Sigmoid colon (tissue), 4 donors: ENCODE measurements around the gene RAB43.

Experiments used
- CTCF ChIP-seq, 4 experiments: fragments of 450-650 bp in 3 of 4; fragments of 200-600 bp in 1 of 4; IDR thresholded peaks; one replicate each; pipeline ENCODE4 v1.5.1; 2016 to 2019; ENCODE audit warnings: antibody characterized with exemption in 4 of 4, mild to moderate bottlenecking in 3 of 4, moderate library complexity in 2 of 4
- EP300 ChIP-seq, 4 donors: sonication (generic); formaldehyde crosslinking; IDR thresholded peaks; one replicate each; pipeline ENCODE4 v1.6.1; 2017; ENCODE audit warnings: antibody characterized with exemption in 4 of 4
- POLR2A ChIP-seq, 2 donors: fragments of 450-650 bp; IDR thresholded peaks; one replicate each; pipeline ENCODE4 v1.6.1; 2016; ENCODE audit warnings: antibody characterized with exemption in 2 of 2, mild to moderate bottlenecking in 2 of 2, moderate library complexity in 2 of 2
- POLR2AphosphoS5 ChIP-seq, 4 donors: sonication (generic); formaldehyde crosslinking; IDR thresholded peaks; one replicate each; pipeline ENCODE4 v1.6.1; 2017; ENCODE audit warnings: antibody characterized with exemption in 4 of 4

GRCh38 chr3:129082026-129082425 lies 39.6 kb downstream of the RAB43 start:
- TF ChIP-seq POLR2AphosphoS5 (IDR thresholded peaks at IDR 0.05) (no peak), CTCF (IDR thresholded peaks at IDR 0.05) (no peak), POLR2A (IDR thresholded peaks at IDR 0.05) (no peak), EP300 (IDR thresholded peaks at IDR 0.05) (no peak)
